ENCODE data around the gene TMED8. TPM values are rescaled to one million over a fixed set of nuclear protein-coding genes. Genes with fewer than 3 reads are reported as not detected.
A peak's percentile ranks its signal among the peaks of the same experiment; 100 is the strongest.

The TMED8 gene
- total and polyA plus RNA-seq, 2 of the 13 experiments (the other 11 are each of a cell fraction or from before 2014, with no cell fraction given), result 6.0 to 11.7 TPM

GRCh38 chr14:77376771-77377501, at the start of gene TMED8, which contains the start of gene SAMD15 (continued):
- TF ChIP-seq CENPBD1 (CRISPR knock-in tag; IDR thresholded peaks at IDR 0.05; ENCODE audit: borderline replicate concordance, low read depth) (no peak), RFX1 (IDR thresholded peaks at IDR 0.05) (peak; percentile 85), ZNF567 (CRISPR knock-in tag; IDR thresholded peaks at IDR 0.05; ENCODE audit: borderline replicate concordance) (0 out of 2 replicates have a peak, but pooled peaks have one; percentile 17), CCAR2 (optimal IDR thresholded peaks at IDR 0.05; ENCODE audit: low read depth, low read length) (no peak), RORA (CRISPR knock-in tag; IDR thresholded peaks at IDR 0.05) (no peak), ZNF451 (CRISPR knock-in tag; IDR thresholded peaks at IDR 0.05) (peak; percentile 48; the same call in 1 of the 2 replicates), HDAC1 (CRISPR knock-in tag; IDR thresholded peaks at IDR 0.05) (peak; percentile 90), ZZZ3 (CRISPR knock-in tag; IDR thresholded peaks at IDR 0.05; ENCODE audit: borderline replicate concordance) (no peak), ZNF329 (CRISPR knock-in tag; IDR thresholded peaks at IDR 0.05; ENCODE audit: low read depth) (no peak), BORCS8-MEF2B (CRISPR knock-in tag; IDR thresholded peaks at IDR 0.05) (peak; percentile 28; the same call in 1 of the 2 replicates), ZNF766 (CRISPR knock-in tag; IDR thresholded peaks at IDR 0.05; ENCODE audit: borderline replicate concordance) (peak; percentile 76; the same call in 1 of the 2 replicates), NR2C2 (CRISPR knock-in tag; IDR thresholded peaks at IDR 0.05; ENCODE audit: borderline replicate concordance) (no peak), KMT2A (CRISPR knock-in tag; IDR thresholded peaks at IDR 0.05) (peak; percentile 87), PATZ1 (CRISPR knock-in tag; IDR thresholded peaks at IDR 0.05) (peak; percentile 22; the same call in 1 of the 2 replicates), ZNF577 (CRISPR knock-in tag; IDR thresholded peaks at IDR 0.05; ENCODE audit: borderline replicate concordance, low read depth) (no peak)
- TF ChIP-seq, protein P1, sequence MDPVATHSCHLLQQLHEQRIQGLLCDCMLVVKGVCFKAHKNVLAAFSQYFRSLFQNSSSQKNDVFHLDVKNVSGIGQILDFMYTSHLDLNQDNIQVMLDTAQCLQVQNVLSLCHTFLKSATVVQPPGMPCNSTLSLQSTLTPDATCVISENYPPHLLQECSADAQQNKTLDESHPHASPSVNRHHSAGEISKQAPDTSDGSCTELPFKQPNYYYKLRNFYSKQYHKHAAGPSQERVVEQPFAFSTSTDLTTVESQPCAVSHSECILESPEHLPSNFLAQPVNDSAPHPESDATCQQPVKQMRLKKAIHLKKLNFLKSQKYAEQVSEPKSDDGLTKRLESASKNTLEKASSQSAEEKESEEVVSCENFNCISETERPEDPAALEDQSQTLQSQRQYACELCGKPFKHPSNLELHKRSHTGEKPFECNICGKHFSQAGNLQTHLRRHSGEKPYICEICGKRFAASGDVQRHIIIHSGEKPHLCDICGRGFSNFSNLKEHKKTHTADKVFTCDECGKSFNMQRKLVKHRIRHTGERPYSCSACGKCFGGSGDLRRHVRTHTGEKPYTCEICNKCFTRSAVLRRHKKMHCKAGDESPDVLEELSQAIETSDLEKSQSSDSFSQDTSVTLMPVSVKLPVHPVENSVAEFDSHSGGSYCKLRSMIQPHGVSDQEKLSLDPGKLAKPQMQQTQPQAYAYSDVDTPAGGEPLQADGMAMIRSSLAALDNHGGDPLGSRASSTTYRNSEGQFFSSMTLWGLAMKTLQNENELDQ (CRISPR knock-in tag; IDR thresholded peaks at IDR 0.05; ENCODE audit: borderline replicate concordance), result no peak
- TF ChIP-seq, protein P2, sequence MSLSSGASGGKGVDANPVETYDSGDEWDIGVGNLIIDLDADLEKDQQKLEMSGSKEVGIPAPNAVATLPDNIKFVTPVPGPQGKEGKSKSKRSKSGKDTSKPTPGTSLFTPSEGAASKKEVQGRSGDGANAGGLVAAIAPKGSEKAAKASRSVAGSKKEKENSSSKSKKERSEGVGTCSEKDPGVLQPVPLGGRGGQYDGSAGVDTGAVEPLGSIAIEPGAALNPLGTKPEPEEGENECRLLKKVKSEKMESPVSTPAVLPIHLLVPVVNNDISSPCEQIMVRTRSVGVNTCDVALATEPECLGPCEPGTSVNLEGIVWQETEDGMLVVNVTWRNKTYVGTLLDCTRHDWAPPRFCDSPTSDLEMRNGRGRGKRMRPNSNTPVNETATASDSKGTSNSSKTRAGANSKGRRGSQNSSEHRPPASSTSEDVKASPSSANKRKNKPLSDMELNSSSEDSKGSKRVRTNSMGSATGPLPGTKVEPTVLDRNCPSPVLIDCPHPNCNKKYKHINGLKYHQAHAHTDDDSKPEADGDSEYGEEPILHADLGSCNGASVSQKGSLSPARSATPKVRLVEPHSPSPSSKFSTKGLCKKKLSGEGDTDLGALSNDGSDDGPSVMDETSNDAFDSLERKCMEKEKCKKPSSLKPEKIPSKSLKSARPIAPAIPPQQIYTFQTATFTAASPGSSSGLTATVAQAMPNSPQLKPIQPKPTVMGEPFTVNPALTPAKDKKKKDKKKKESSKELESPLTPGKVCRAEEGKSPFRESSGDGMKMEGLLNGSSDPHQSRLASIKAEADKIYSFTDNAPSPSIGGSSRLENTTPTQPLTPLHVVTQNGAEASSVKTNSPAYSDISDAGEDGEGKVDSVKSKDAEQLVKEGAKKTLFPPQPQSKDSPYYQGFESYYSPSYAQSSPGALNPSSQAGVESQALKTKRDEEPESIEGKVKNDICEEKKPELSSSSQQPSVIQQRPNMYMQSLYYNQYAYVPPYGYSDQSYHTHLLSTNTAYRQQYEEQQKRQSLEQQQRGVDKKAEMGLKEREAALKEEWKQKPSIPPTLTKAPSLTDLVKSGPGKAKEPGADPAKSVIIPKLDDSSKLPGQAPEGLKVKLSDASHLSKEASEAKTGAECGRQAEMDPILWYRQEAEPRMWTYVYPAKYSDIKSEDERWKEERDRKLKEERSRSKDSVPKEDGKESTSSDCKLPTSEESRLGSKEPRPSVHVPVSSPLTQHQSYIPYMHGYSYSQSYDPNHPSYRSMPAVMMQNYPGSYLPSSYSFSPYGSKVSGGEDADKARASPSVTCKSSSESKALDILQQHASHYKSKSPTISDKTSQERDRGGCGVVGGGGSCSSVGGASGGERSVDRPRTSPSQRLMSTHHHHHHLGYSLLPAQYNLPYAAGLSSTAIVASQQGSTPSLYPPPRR (CRISPR knock-in tag; IDR thresholded peaks at IDR 0.05; ENCODE audit: borderline replicate concordance), result no peak
- TF ChIP-seq, protein P3, sequence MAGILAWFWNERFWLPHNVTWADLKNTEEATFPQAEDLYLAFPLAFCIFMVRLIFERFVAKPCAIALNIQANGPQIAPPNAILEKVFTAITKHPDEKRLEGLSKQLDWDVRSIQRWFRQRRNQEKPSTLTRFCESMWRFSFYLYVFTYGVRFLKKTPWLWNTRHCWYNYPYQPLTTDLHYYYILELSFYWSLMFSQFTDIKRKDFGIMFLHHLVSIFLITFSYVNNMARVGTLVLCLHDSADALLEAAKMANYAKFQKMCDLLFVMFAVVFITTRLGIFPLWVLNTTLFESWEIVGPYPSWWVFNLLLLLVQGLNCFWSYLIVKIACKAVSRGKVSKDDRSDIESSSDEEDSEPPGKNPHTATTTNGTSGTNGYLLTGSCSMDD (CRISPR knock-in tag; IDR thresholded peaks at IDR 0.05), result no peak
